Spleen (tissue), 11 donors: ENCODE results near the gene PDE4D. TPM values are rescaled to one million over a fixed set of nuclear protein-coding genes. Genes with fewer than 3 reads are reported as not detected.

Source experiments
- DNase-seq: peaks from one replicate; pipeline ENCODE4 v3.0.0-alpha.2; 2020
- H3K27ac ChIP-seq, 8 donors: fragments of 200-600 bp; sonication (generic) in 7 of 8; 1 replicate in 4 of 8; 2 replicates in 4 of 8; pipeline versions ENCODE4 v1.5.0 to v1.8.0; 2016 to 2021; ENCODE audit warnings: inconsistent platforms in 4 of 8, mild to moderate bottlenecking in 4 of 8, moderate library complexity in 1 of 8
- H3K27me3 ChIP-seq, 7 donors: fragments of 200-600 bp; sonication (generic) in 6 of 7; replicated peaks in 1 of 7; 1 replicate in 4 of 7; 2 replicates in 3 of 7; pipeline versions ENCODE4 v1.5.0 to v1.8.0; 2016 to 2021; ENCODE audit warnings: inconsistent platforms in 3 of 7, mild to moderate bottlenecking in 1 of 7
- H3K36me3 ChIP-seq, 6 donors: fragments of 200-600 bp; sonication (generic) in 5 of 6; 1 replicate in 4 of 6; 2 replicates in 2 of 6; pipeline versions ENCODE4 v1.5.0 to v1.8.0; 2016 to 2021; ENCODE audit warnings: inconsistent platforms in 2 of 6
- H3K4me1 ChIP-seq, 6 donors: fragments of 200-600 bp; sonication (generic) in 5 of 6; 1 replicate in 3 of 6; 2 replicates in 3 of 6; pipeline versions ENCODE4 v1.5.0 to v1.8.0; 2016 to 2021; ENCODE audit warnings: inconsistent platforms in 3 of 6
- H3K4me3 ChIP-seq, 8 donors: fragments of 200-600 bp; sonication (generic) in 7 of 8; 1 replicate in 4 of 8; 2 replicates in 4 of 8; pipeline versions ENCODE4 v1.5.0 to v1.8.0; 2016 to 2021; ENCODE audit warnings: inconsistent platforms in 4 of 8, mild to moderate bottlenecking in 4 of 8, moderate library complexity in 2 of 8
- H3K9me3 ChIP-seq, 8 donors: fragments of 200-600 bp; sonication (generic) in 7 of 8; 1 replicate in 4 of 8; 2 replicates in 4 of 8; pipeline versions ENCODE4 v1.5.0 to v1.8.0; 2016 to 2021; ENCODE audit warnings: inconsistent platforms in 4 of 8
- CTCF ChIP-seq, 11 experiments: fragments of 200-600 bp in 7 of 11; fragments of 450-650 bp in 4 of 11; sonication (generic) in 4 of 11; IDR thresholded peaks in 8 of 11; conservative IDR thresholded peaks in 3 of 11; 1 replicate in 7 of 11; 2 replicates in 4 of 11; pipeline versions ENCODE4 v1.4.0 to v1.8.0; 2016 to 2021; ENCODE audit warnings: antibody characterized with exemption in 11 of 11, inconsistent platforms in 4 of 11, mild to moderate bottlenecking in 1 of 11
- POLR2A ChIP-seq, 3 donors: fragments of 450-650 bp; IDR thresholded peaks; one replicate each; pipeline ENCODE4 v1.5.1; 2017; ENCODE audit warnings: antibody characterized with exemption in 3 of 3, mild to moderate bottlenecking in 1 of 3
- POLR2AphosphoS5 ChIP-seq, 3 donors: sonication (generic); formaldehyde crosslinking; IDR thresholded peaks; one replicate each; pipeline ENCODE4 v1.5.1; 2017; ENCODE audit warnings: antibody characterized with exemption in 3 of 3
- WGBS, 5 donors: extraction: QIAGEN DNeasy Blood & Tissue Kit in 3 of 5; methylation state at CpG; one replicate each; pipeline versions ENCODE4 v1.1.5 to v1.1.7; 2013 to 2018; 5-methylcytosine and 5-hydroxymethylcytosine counted together
- intact Hi-C: fragments of 100-400 bp; cut with DNase I; formaldehyde crosslinking; loops from one replicate; pipeline ENCODE4 v1.15.0; 2023; ENCODE audit warnings: low total_unique reads
- polyA plus RNA-seq, 3 donors: library from polyadenylated mRNA; stranded (reverse); fragments of 200-250 nt; gene quantifications; one replicate each; pipeline ENCODE4 v1.2.1, GENCODE V29; 2013
- total RNA-seq, 7 donors: library from RNA; depleted of rRNA in 3 of 7; stranded (reverse); fragments of >200 nt in 3 of 7; fragmentation: NEBNext Ultra II Directional in 4 of 7; extraction: Animal tissue kit (Norgen Biotek cat#: 25700) in 4 of 7; gene quantifications; one replicate each; pipeline versions ENCODE4 v1.1.0 to v1.2.1, GENCODE V29; 2016 to 2021
- donor health status: healthy with polysubstance abuse.
- donor health status: DM: no; HTN: no; CAD: no; lungs with moderate emphysema.
- donor health status: DM: no; HTN: no; CAD: no.
- donor health status: Bipolar disorder and iron deficiency.
- donor health status: healthy.
- donor health status: DM: no; HTN: no; CAD: no.
- donor health status: DM: yes; HTN: yes; CAD: no.

PDE4D gene
- total and polyA plus RNA-seq, 10 donors, result 0.88 to 51.8 (median 18.2) TPM

GRCh38 chr5:59582746-59583145 is 310.8 kb downstream of the PDE4D start:
- Histone ChIP-seq H3K27me3 (no peaks in the 10 kb centered on the region), H3K4me1 (peaks cover 0 to 5% (median 0%) of the 10 kb centered on the region in 6 donors), H3K36me3 (no peaks in the 10 kb centered on the region), H3K27ac (no peak overlapping the region), H3K4me3 (no peak overlapping the region), H3K9me3 (no peaks in the 10 kb centered on the region)
- DNase-seq, result no peak
- TF ChIP-seq POLR2A (IDR thresholded peaks at IDR 0.05) (no peak), POLR2AphosphoS5 (IDR thresholded peaks at IDR 0.05) (no peak), CTCF (IDR thresholded peaks at IDR 0.05 in 8 of 11, conservative IDR thresholded peaks at IDR 0.05 in 3 of 11) (no peak)
- intact Hi-C loops, result no loop called here

GRCh38 chr5:59579824-59580167 is 313.7 kb downstream of the PDE4D start:
- Histone ChIP-seq H3K36me3 (no peaks in the 10 kb centered on the region), H3K4me3 (no peak overlapping the region), H3K27me3 (no peaks in the 10 kb centered on the region), H3K9me3 (no peaks in the 10 kb centered on the region), H3K27ac (no peak overlapping the region), H3K4me1 (no peaks in the 10 kb centered on the region)
- DNase-seq, result no peak
- intact Hi-C loops, result no loop called here
- TF ChIP-seq CTCF (IDR thresholded peaks at IDR 0.05 in 8 of 11, conservative IDR thresholded peaks at IDR 0.05 in 3 of 11), result no peak
- no peak for TF ChIP-seq POLR2AphosphoS5 (IDR thresholded peaks at IDR 0.05)
- no peak for TF ChIP-seq POLR2A (IDR thresholded peaks at IDR 0.05)
- WGBS, 5 donors, result 76 to 92% (median 87%) methylated on average over 1 of the region's 1 CpG

GRCh38 chr5:59579101-59579823 is 314.3 kb downstream of the PDE4D start:
- Histone ChIP-seq H3K36me3 (no peaks in the 10 kb centered on the region), H3K4me3 (no peak overlapping the region), H3K27ac (no peak overlapping the region), H3K9me3 (no peaks in the 10 kb centered on the region), H3K27me3 (no peaks in the 10 kb centered on the region), H3K4me1 (no peaks in the 10 kb centered on the region)
- DNase-seq, result no peak
- TF ChIP-seq CTCF (IDR thresholded peaks at IDR 0.05 in 8 of 11, conservative IDR thresholded peaks at IDR 0.05 in 3 of 11), result no peak
- no peak for TF ChIP-seq POLR2AphosphoS5 (IDR thresholded peaks at IDR 0.05)
- TF ChIP-seq POLR2A (IDR thresholded peaks at IDR 0.05), result no peak
- WGBS, 5 donors, result 86 to 100% (median 96%) methylated on average over 2 of the region's 2 CpGs
- intact Hi-C loops, result no loop called here

GRCh38 chr5:59577485-59577884 is 316.0 kb downstream of the PDE4D start:
- H3K4me3 ChIP-seq, result no peak overlapping the region
- WGBS, 5 donors, result 93 to 97% (median 94%) methylated on average over 1 of the region's 1 CpG
- no peaks in the 10 kb centered on the region for H3K36me3 ChIP-seq
- H3K27ac ChIP-seq, result no peak overlapping the region
- no peaks in the 10 kb centered on the region for H3K4me1 ChIP-seq
- intact Hi-C loops, result no loop called here
- TF ChIP-seq POLR2AphosphoS5 (IDR thresholded peaks at IDR 0.05) (no peak), CTCF (IDR thresholded peaks at IDR 0.05 in 8 of 11, conservative IDR thresholded peaks at IDR 0.05 in 3 of 11) (no peak), POLR2A (IDR thresholded peaks at IDR 0.05) (no peak)
- H3K9me3 ChIP-seq, result no peaks in the 10 kb centered on the region
- H3K27me3 ChIP-seq, result no peaks in the 10 kb centered on the region
- DNase-seq, result no peak
